HUES64 (cell line): ENCODE measurements around the gene OR1L8.

ENCODE experiments used
- H3K27ac ChIP-seq: 2 replicates; pipeline ENCODE4 v1.7.0; 2013; ENCODE audit warnings: low read depth, low read length, inconsistent platforms
- H3K27me3 ChIP-seq: 2 replicates; pipeline ENCODE4 v1.6.1; 2013; ENCODE audit warnings: mild to moderate bottlenecking, low read length; ENCODE audit not compliant: insufficient read depth
- H3K36me3 ChIP-seq: 2 replicates; pipeline ENCODE4 v1.6.1; 2013; ENCODE audit warnings: mild to moderate bottlenecking, low read length; ENCODE audit not compliant: insufficient read depth
- H3K4me1 ChIP-seq: 2 replicates; pipeline ENCODE4 v1.6.1; 2013; ENCODE audit warnings: mild to moderate bottlenecking, low read length, moderate library complexity; ENCODE audit not compliant: insufficient read depth
- H3K4me3 ChIP-seq: 2 replicates; pipeline ENCODE4 v1.5.1; 2013; ENCODE audit warnings: mild to moderate bottlenecking, low read length, moderate library complexity
- H3K9ac ChIP-seq: 2 replicates; pipeline ENCODE4 v1.6.1; 2013; ENCODE audit warnings: mild to moderate bottlenecking, low read depth, low read length
- H3K9me3 ChIP-seq: 2 replicates; pipeline ENCODE4 v1.6.1; 2013; ENCODE audit warnings: low read depth, low read length; ENCODE audit not compliant: insufficient read depth
- WGBS: fragments of 150-250, 120-280 bp; methylation state at CpG from one replicate; pipeline ENCODE4 v1.1.7; 2013; ENCODE audit warnings: missing lambda C conversion rate; 5-methylcytosine and 5-hydroxymethylcytosine counted together

Gene OR1L8

GRCh38 chr9:122518226-122518625 lies 65.0 kb downstream of the OR1L8 start:
- H3K4me3 ChIP-seq: no peak overlapping the region
- no peak overlapping the region for H3K27ac ChIP-seq
- 52% methylated on average over 2 of the region's 2 CpGs for WGBS
- no peaks in the 10 kb centered on the region for H3K4me1 ChIP-seq
- H3K9me3 ChIP-seq: peaks cover 25% of the 10 kb centered on the region
- no peaks in the 10 kb centered on the region for H3K36me3 ChIP-seq
- peaks cover 6% of the 10 kb centered on the region; the same call in 1 of the 2 replicates for H3K27me3 ChIP-seq
- no peak overlapping the region for H3K9ac ChIP-seq
